GM18861 (cell line): ENCODE results near the gene SLC25A11.
A peak's percentile ranks its signal among the peaks of the same experiment; 100 is the strongest.

Experiments used
- ATAC-seq: cut with Tn5 transposase; IDR thresholded peaks from one replicate; pipeline ENCODE4 v1.9.1; 2021; ENCODE audit not compliant: unreplicated experiment

Gene SLC25A11

DNA sequence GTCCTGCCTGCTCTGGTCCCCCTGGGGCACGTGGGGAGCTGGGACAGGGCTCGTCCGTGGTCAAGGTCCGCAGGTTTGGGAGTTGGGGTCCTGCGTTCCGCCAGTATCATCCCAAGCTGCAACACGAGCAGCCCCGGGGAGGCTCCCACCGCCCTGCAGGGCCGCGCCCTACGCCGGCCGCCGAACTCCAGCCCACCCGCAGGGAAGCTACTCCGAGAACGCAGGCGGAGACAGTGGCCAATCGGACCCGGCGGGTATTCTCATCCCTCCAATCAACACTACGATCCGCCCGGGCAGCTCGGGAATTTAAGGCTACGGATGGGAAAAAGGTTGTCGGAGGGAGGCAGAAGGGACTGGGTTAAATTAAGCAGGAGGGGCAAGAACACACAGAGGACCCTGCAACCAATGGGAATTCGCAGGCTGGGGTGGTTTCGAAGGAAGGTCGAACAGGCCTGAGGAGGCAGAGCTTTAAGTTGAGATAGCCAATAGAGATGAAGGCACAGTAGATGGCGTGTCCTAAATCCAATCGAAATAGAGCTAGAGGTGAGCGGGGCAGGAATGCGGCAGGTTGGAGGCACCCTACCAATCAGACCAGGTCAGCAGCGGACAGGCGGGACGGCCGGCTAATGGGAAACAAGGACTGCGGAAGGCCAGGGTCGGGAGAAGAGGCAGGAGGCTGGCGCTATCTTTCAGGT is 27.1 kb upstream of the SLC25A11 start:
- peak; percentile 71 for ATAC-seq

DNA sequence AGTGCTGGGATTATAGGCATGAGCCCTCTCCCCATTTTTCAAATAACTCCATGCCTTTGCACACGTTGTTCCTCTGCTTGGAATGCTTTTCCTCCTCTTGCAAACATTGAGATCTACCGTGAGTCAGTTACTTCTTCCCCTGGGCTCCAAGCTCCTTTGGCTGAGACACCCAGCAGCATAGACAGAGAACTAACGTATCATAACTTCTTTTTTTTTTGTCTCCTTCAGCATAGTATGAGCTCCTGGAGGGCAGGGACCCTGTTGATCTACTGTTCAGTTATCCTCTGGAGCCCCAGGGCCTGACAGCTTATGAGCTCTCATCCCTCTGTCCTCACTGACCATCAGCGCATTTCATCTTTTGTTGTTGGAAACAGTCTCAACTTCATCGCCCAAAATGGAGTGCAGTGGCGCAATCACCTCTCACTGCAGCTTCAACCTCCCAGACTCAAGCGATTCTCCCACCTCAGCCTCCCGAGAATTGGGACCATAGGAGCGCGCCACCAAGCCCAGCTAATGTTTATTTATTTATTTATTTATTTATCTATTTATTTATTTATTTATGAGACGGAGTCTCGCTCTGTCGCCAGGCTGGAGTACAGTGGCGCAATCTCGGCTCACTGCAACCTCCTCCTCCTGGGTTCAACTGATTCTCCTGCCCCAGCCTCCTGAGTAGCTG is 25.6 kb upstream of the SLC25A11 start:
- ATAC-seq = no peak

DNA sequence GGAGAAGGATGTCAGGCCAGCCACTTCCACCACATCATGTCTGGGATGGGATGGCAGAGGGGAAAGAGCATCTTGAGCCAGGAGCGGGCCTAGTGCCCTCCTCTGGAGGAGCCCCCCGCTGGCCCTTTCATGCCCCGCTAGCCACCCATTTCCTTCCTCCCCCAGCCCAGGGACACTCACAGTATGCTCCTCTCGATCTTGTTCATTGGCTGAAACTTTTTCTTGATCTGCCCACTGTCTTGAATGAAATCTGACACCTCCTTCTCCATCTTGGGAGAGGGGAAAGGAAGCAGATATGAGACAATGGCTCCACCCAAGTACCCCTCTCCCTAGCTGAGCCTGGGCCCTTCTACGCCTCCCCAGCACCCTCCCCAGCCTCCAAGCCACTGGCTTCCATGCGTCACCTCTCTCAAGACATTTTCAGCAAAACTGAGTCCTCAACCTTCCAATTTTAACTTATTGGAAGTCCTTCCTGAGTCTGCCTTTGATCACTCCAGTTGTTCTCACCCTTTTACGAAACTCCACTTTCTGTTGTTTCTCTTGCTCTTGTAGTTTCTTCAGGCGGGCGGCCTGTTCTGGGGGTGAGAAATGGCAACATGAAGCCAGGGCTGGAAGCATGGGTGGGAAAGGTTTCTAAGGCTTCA is 20.6 kb upstream of the SLC25A11 start:
- no peak for ATAC-seq

GRCh38 chr17:4959261-4959965 is 19.6 kb upstream of the SLC25A11 start:
- no peak for ATAC-seq

GRCh38 chr17:4958102-4958501 is 18.3 kb upstream of the SLC25A11 start:
- no peak for ATAC-seq

DNA sequence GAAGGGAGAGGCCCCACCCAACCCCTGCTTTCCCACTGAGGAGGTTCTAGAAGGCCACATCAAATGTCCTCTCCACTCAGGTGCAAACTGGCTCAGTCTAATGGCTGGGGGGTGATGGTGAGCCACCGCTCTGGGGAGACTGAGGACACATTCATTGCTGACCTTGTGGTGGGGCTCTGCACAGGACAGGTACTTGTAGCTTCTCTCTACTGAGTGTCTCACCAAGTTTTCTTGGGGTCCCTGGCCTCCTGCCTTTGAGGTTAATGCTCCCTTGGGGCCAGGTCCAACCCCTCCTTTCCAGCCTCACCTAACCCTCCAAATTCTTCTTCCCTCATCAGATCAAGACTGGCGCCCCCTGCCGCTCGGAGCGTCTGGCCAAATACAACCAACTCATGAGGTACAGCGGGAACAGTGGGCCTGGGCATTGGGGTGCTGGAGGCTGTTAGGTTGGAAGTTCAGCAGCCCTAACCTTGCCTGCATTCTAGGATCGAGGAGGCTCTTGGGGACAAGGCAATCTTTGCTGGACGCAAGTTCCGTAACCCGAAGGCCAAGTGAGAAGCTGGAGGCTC is 16.7 kb upstream of the SLC25A11 start:
- no peak for ATAC-seq

DNA sequence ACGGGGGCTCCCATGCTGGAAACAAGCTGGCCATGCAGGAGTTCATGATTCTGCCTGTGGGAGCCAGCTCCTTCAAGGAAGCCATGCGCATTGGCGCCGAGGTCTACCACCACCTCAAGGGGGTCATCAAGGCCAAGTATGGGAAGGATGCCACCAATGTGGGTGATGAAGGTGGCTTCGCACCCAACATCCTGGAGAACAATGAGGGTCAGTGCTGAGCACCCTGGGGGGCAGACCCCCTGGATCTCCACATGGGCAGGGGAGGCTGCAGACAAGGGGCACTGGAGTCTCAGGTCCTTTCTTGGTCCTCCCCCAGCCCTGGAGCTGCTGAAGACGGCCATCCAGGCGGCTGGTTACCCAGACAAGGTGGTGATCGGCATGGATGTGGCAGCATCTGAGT is 15.2 kb upstream of the SLC25A11 start:
- no peak for ATAC-seq

- no peak for ATAC-seq
Measured at GRCh38 chr17:4953451-4953961, 13.7 kb upstream of the SLC25A11 start.

- no peak for ATAC-seq
Measured at GRCh38 chr17:4951486-4951885, 11.6 kb upstream of the SLC25A11 start.

GRCh38 chr17:4950746-4951204 is 10.9 kb upstream of the SLC25A11 start, which contains the start of gene ENO3:
ENO3 (plus strand) TSS chr17:4951119; CDS start chr17:4951830, 711 bp downstream.
- no peak for ATAC-seq

GRCh38 chr17:4950075-4950745 is 10.4 kb upstream of the SLC25A11 start:
- ATAC-seq = no peak

- no peak for ATAC-seq
Measured at GRCh38 chr17:4949321-4950074, 9.7 kb upstream of the SLC25A11 start.

GRCh38 chr17:4948931-4949320 is 9.1 kb upstream of the SLC25A11 start:
- no peak for ATAC-seq

DNA sequence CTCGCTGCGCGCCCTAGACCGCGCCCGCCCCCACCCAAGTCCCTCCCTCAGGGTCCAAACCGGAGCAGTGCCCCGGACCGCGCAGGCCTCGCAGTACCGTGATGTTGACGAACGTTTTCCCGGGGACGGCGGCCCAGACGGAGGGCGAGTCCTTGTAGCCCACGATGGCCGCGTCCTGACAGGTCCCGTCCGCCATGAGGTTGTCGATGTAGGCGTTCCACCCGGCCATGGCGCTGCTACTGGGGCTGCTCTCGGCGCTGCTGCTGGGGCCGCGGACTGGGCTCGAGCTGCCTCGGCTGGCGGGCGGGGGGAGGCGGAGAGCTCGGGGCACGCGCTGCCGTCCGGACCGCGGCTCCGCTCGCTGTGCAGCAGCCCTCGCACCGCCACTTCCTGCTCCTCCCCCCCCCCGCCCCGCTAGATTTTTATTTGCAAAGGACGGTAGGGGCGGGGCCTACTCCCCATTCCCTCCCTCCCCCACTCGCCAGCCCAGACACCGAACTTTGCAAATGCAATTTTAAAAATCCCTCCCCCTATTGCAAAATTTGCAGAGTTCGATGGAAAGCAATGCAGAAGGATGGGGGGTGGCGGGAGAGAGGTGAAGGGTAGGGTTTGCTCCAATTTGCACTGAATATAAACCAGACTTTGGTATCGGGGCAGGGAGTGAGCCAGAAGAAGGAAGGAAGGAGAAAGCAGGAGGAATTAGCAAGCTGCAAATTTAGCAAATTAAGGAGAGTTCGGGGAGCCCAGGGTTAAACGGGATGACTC is 8.5 kb upstream of the SLC25A11 start, which contains the start of gene PFN1:
TSS of gene PFN1 (minus strand) at position 365 of the 765 bp plus-strand sequence. CDS start at position 229, 136 bp downstream.
- ATAC-seq = no peak

GRCh38 chr17:4947411-4948165 is 7.7 kb upstream of the SLC25A11 start:
- no peak for ATAC-seq

DNA sequence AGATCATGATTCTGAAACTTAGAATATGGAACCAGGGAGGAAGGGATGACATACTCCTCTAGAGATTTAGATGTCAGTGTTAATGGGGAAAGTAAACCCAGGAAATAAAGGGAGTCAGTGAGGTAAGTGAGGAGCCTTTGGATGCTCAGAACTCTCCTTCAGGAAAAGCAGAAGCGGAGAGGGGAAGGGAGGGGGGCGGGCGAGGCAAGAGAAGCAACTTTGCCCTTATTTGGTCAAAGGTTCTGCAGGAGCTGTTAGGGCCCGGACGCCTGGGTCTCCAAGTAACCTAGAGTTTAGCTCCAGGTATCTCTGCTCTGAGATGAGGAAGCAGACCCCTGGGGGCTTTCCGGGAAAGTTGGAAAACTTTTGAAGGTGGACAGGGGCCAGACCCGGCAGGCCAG is 7.2 kb upstream of the SLC25A11 start:
- no peak for ATAC-seq

DNA sequence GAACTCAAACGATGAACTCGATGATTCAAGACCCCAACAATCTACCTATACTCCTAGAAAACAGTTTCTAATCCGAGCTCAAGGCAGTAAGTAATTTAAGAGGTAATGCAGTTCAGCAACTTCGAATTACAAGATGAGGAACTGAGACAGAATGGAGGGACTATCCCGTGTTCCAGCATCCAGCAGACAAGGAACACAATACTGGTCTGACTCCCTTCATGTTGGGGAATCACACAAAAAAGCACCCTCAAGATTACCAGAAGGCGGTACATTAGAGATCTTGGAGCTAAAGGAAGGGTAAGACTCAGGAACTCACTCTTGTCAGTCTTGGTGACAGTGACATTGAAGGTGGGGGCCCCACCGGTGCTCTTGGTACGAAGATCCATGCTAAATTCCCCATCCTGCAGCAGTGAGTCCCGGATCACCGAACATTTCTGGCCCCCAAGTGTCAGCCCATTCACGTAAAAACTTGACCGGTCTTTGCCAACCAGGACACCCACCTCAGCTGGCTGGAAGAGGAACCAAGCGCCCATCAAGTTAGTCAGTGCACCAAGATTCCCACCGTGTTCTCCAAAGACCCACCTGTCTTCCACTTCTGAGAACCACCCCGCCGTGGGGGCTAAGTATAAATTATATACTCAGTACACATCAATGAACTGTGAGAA is 6.6 kb upstream of the SLC25A11 start:
- no peak for ATAC-seq

DNA sequence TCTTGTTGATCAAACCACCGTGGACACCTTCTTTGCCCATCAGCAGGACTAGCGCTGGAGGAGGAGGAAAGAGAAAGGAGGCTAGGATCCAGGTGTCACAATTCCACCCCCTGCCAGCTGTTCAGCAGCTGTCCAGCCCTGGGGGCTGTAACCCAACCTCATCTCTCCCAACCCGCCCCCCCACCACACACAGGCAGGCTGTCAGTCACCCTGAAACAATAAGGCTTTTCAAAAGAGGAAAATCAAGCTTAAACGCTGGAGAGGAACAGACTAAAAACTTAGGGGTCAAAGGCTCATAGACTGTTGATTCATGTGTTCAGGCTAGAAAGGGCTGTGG is 6.1 kb upstream of the SLC25A11 start:
- no peak for ATAC-seq
